ENCODE measurements around the gene DLG2. TPM values are rescaled to one million over a fixed set of nuclear protein-coding genes. Genes with fewer than 3 reads are reported as not detected.

The DLG2 gene
- polyA plus RNA-seq, 2 donors, result 2.6 to 6.7 TPM

- WGBS, 2 donors, result 78 to 85% methylated on average over 2 of the region's 2 CpGs
- H3K4me1 ChIP-seq (ENCODE audit: control insufficient read depth in 2 of 2, insufficient read depth in 2 of 2, low read length in 1 of 2), result no peaks in the 10 kb centered on the region
- H3K36me3 ChIP-seq (ENCODE audit: control insufficient read depth in 2 of 2, insufficient read depth in 2 of 2, low read length in 1 of 2), result no peaks in the 10 kb centered on the region
- H3K4me3 ChIP-seq (ENCODE audit: low read depth in 1 of 2, low read length in 2 of 2), result no peak overlapping the region
- H3K9me3 ChIP-seq (ENCODE audit: control insufficient read depth in 2 of 2, insufficient read depth in 1 of 2, low read depth in 1 of 2, low read length in 1 of 2), result no peaks in the 10 kb centered on the region
- H3K27me3 ChIP-seq (ENCODE audit: control insufficient read depth in 1 of 2, insufficient read depth in 2 of 2, low read length in 2 of 2), result no peaks in the 10 kb centered on the region
- H3K27ac ChIP-seq (ENCODE audit: low read depth in 2 of 2, low read length in 1 of 2), result no peak overlapping the region
Measured at GRCh38 chr11:83557653-83558052, 2069.5 kb downstream of the DLG2 start.

- Histone ChIP-seq H3K27ac (ENCODE audit: low read depth in 2 of 2, low read length in 1 of 2) (no peak overlapping the region), H3K4me1 (ENCODE audit: control insufficient read depth in 2 of 2, insufficient read depth in 2 of 2, low read length in 1 of 2) (no peaks in the 10 kb centered on the region), H3K4me3 (ENCODE audit: low read depth in 1 of 2, low read length in 2 of 2) (no peak overlapping the region), H3K9me3 (ENCODE audit: control insufficient read depth in 2 of 2, insufficient read depth in 1 of 2, low read depth in 1 of 2, low read length in 1 of 2) (no peaks in the 10 kb centered on the region), H3K27me3 (ENCODE audit: control insufficient read depth in 1 of 2, insufficient read depth in 2 of 2, low read length in 2 of 2) (no peaks in the 10 kb centered on the region), H3K36me3 (ENCODE audit: control insufficient read depth in 2 of 2, insufficient read depth in 2 of 2, low read length in 1 of 2) (no peaks in the 10 kb centered on the region)
Measured at GRCh38 chr11:83554876-83555275, 2072.3 kb downstream of the DLG2 start.

DNA sequence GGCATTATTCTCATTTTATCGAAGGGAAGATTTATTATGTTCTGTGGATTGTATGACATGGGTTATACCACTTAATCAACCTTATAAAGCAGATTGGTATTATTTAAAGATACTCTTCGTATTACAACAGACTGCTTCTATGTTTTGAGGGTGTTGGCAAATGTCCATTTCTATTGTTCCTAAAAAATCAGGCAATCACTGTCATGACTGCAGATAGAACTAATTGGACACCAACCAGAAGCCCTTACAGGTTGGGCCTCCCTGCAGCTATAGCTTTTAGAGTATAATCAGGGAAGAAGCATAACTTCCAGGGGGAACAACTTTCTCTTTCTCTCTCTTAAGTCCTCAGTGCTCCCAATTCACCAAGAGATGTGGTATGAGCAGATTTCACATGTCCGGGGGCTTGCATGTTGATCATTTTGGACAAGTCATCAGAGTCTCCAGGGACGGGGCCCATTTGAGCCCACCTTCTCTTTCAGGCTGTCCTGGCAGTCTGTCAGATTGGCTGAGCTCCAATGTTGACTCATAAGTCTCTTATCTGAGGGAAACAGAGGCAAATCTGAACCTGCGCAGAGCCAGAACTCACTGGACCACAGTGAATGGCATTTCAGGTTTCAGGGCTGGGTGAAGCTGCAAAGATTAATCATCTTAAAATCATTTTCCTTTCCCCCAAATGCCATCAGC, 2077.0 kb downstream of the DLG2 start:
- 63 to 79% methylated on average over 5 of the region's 5 CpGs for WGBS, 2 donors
- Histone ChIP-seq H3K4me1 (ENCODE audit: control insufficient read depth in 2 of 2, insufficient read depth in 2 of 2, low read length in 1 of 2) (no peaks in the 10 kb centered on the region), H3K36me3 (ENCODE audit: control insufficient read depth in 2 of 2, insufficient read depth in 2 of 2, low read length in 1 of 2) (no peaks in the 10 kb centered on the region), H3K27me3 (ENCODE audit: control insufficient read depth in 1 of 2, insufficient read depth in 2 of 2, low read length in 2 of 2) (no peaks in the 10 kb centered on the region), H3K27ac (ENCODE audit: low read depth in 2 of 2, low read length in 1 of 2) (no peak overlapping the region), H3K4me3 (ENCODE audit: low read depth in 1 of 2, low read length in 2 of 2) (no peak overlapping the region), H3K9me3 (ENCODE audit: control insufficient read depth in 2 of 2, insufficient read depth in 1 of 2, low read depth in 1 of 2, low read length in 1 of 2) (no peaks in the 10 kb centered on the region)

- Histone ChIP-seq H3K4me1 (ENCODE audit: control insufficient read depth in 2 of 2, insufficient read depth in 2 of 2, low read length in 1 of 2) (no peaks in the 10 kb centered on the region), H3K36me3 (ENCODE audit: control insufficient read depth in 2 of 2, insufficient read depth in 2 of 2, low read length in 1 of 2) (no peaks in the 10 kb centered on the region), H3K9me3 (ENCODE audit: control insufficient read depth in 2 of 2, insufficient read depth in 1 of 2, low read depth in 1 of 2, low read length in 1 of 2) (no peaks in the 10 kb centered on the region), H3K4me3 (ENCODE audit: low read depth in 1 of 2, low read length in 2 of 2) (no peak overlapping the region), H3K27me3 (ENCODE audit: control insufficient read depth in 1 of 2, insufficient read depth in 2 of 2, low read length in 2 of 2) (no peaks in the 10 kb centered on the region), H3K27ac (ENCODE audit: low read depth in 2 of 2, low read length in 1 of 2) (no peak overlapping the region)
- 84 to 86% methylated on average over 3 of the region's 3 CpGs for WGBS, 2 donors
Measured at GRCh38 chr11:83546368-83546767, 2080.8 kb downstream of the DLG2 start.

- no peaks in the 10 kb centered on the region for H3K4me1 ChIP-seq (ENCODE audit: control insufficient read depth in 2 of 2, insufficient read depth in 2 of 2, low read length in 1 of 2)
- no peaks in the 10 kb centered on the region for H3K27me3 ChIP-seq (ENCODE audit: control insufficient read depth in 1 of 2, insufficient read depth in 2 of 2, low read length in 2 of 2)
- 78 to 79% methylated on average over 6 of the region's 6 CpGs for WGBS, 2 donors
- no peaks in the 10 kb centered on the region for H3K36me3 ChIP-seq (ENCODE audit: control insufficient read depth in 2 of 2, insufficient read depth in 2 of 2, low read length in 1 of 2)
- no peak overlapping the region for H3K27ac ChIP-seq (ENCODE audit: low read depth in 2 of 2, low read length in 1 of 2)
- no peak overlapping the region for H3K4me3 ChIP-seq (ENCODE audit: low read depth in 1 of 2, low read length in 2 of 2)
- no peaks in the 10 kb centered on the region for H3K9me3 ChIP-seq (ENCODE audit: control insufficient read depth in 2 of 2, insufficient read depth in 1 of 2, low read depth in 1 of 2, low read length in 1 of 2)
Measured at GRCh38 chr11:83545494-83546260, 2081.5 kb downstream of the DLG2 start.

DNA sequence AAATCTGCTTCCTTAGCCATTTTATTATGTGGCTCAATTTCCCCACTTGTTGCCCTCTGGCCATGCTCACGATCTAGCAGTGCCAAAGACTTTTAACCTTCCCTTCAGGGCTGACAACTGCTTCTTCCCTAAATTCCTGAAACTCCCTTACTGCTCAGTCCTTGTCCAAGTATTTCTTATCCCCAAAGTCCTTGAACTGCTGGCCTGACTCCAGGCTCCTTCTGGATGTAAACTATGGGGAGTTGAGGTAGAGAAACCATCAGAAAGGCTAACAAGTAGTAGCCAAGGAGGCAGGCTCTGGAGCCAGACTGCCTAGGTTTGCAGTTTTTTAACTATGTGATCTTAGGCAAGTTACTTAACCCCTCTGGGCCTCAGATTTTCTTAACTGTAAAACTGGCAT, 2082.3 kb downstream of the DLG2 start:
- WGBS, 2 donors, result 50 to 65% methylated on average over 1 of the region's 1 CpG
- Histone ChIP-seq H3K4me3 (ENCODE audit: low read depth in 1 of 2, low read length in 2 of 2) (no peak overlapping the region), H3K36me3 (ENCODE audit: control insufficient read depth in 2 of 2, insufficient read depth in 2 of 2, low read length in 1 of 2) (no peaks in the 10 kb centered on the region), H3K27me3 (ENCODE audit: control insufficient read depth in 1 of 2, insufficient read depth in 2 of 2, low read length in 2 of 2) (no peaks in the 10 kb centered on the region), H3K9me3 (ENCODE audit: control insufficient read depth in 2 of 2, insufficient read depth in 1 of 2, low read depth in 1 of 2, low read length in 1 of 2) (no peaks in the 10 kb centered on the region), H3K27ac (ENCODE audit: low read depth in 2 of 2, low read length in 1 of 2) (no peak overlapping the region), H3K4me1 (ENCODE audit: control insufficient read depth in 2 of 2, insufficient read depth in 2 of 2, low read length in 1 of 2) (no peaks in the 10 kb centered on the region)

DNA sequence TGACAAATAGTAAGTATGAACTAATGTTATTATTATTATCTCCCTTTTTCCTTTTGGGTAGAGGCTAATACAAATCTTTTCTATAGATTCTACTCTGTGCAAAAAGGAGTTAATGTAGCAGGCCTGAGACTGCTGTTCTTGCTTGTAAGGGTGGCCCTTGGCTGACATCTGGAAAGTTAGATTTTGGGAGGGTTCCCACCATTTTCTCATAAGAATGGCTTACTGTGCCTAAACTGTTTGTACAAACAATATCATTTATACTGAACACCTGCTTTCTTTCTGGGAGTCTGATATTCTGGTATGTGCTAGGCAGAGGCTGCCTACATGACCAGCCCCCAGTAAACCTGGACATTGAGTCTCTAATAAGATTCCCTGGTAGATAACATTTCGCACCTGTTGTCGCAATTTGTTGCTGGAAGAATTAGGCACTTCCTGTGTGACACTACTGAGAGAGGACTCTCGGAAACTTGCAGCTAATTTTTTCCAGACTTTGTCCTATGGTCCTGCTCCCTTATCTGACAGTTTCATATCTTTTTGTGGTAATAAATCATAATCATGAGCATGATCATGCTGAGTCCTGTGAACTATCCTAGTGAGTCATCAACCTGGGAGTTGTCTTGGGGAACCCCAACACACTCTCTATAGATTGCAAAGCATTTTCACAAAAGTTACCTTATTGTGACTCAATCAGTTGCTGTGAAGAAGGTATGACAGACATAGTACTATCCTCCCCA, 2083.3 kb downstream of the DLG2 start:
- H3K27ac ChIP-seq (ENCODE audit: low read depth in 2 of 2, low read length in 1 of 2), result no peak overlapping the region
- 81 to 85% methylated on average over 3 of the region's 3 CpGs for WGBS, 2 donors
- H3K36me3 ChIP-seq (ENCODE audit: control insufficient read depth in 2 of 2, insufficient read depth in 2 of 2, low read length in 1 of 2), result no peaks in the 10 kb centered on the region
- H3K4me3 ChIP-seq (ENCODE audit: low read depth in 1 of 2, low read length in 2 of 2), result no peak overlapping the region
- H3K27me3 ChIP-seq (ENCODE audit: control insufficient read depth in 1 of 2, insufficient read depth in 2 of 2, low read length in 2 of 2), result no peaks in the 10 kb centered on the region
- H3K9me3 ChIP-seq (ENCODE audit: control insufficient read depth in 2 of 2, insufficient read depth in 1 of 2, low read depth in 1 of 2, low read length in 1 of 2), result no peaks in the 10 kb centered on the region
- H3K4me1 ChIP-seq (ENCODE audit: control insufficient read depth in 2 of 2, insufficient read depth in 2 of 2, low read length in 1 of 2), result no peaks in the 10 kb centered on the region

DNA sequence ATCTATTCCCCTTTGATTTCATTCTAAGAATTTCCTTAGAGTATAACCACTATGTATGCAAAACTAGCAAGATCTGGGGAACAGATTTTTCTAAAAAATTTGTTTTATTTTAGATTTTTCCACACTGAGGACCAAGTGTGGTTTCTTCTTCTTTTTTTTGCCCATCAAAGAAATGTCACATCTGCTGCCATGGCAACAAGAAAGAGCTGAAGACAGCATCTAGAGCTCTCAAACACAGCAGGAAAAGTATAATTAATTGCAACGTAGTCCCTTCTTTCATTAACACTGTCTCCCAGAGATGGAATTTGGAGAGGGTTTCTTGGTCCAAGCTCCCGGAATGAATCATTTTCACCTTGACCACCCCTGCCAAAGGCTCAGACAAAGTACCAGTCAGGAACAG, 2084.3 kb downstream of the DLG2 start:
- 77 to 86% methylated on average over 2 of the region's 2 CpGs for WGBS, 2 donors
- Histone ChIP-seq H3K27ac (ENCODE audit: low read depth in 2 of 2, low read length in 1 of 2) (no peak overlapping the region), H3K9me3 (ENCODE audit: control insufficient read depth in 2 of 2, insufficient read depth in 1 of 2, low read depth in 1 of 2, low read length in 1 of 2) (no peaks in the 10 kb centered on the region)

DNA sequence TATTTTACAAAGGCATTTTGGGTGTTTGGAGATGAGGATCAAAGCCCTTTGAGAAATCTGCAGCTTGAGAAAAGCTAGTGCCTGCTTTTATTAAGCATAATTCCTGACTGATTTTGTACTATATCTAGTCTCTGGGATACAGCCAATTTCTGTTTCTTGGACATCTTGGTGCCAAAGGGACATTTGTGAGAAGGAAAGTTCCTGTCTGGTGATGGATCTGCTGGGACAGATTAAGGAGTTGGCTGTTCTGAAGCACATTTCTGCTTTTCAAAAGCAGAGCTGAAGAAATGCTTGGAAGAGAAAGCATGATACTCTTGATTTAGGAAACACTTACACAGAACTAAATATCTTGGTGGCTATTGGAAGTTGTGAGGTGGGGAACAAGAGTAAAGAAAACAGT, 2086.4 kb downstream of the DLG2 start:
- Histone ChIP-seq H3K9me3 (ENCODE audit: control insufficient read depth in 2 of 2, insufficient read depth in 1 of 2, low read depth in 1 of 2, low read length in 1 of 2) (no peaks in the 10 kb centered on the region), H3K36me3 (ENCODE audit: control insufficient read depth in 2 of 2, insufficient read depth in 2 of 2, low read length in 1 of 2) (no peaks in the 10 kb centered on the region), H3K4me3 (ENCODE audit: low read depth in 1 of 2, low read length in 2 of 2) (no peak overlapping the region), H3K4me1 (ENCODE audit: control insufficient read depth in 2 of 2, insufficient read depth in 2 of 2, low read length in 1 of 2) (no peaks in the 10 kb centered on the region), H3K27ac (ENCODE audit: low read depth in 2 of 2, low read length in 1 of 2) (no peak overlapping the region), H3K27me3 (ENCODE audit: control insufficient read depth in 1 of 2, insufficient read depth in 2 of 2, low read length in 2 of 2) (no peaks in the 10 kb centered on the region)

More for the DNA sequence above, 2084.3 kb downstream of the DLG2 start:
- Histone ChIP-seq H3K4me3 (ENCODE audit: low read depth in 1 of 2, low read length in 2 of 2) (no peak overlapping the region), H3K4me1 (ENCODE audit: control insufficient read depth in 2 of 2, insufficient read depth in 2 of 2, low read length in 1 of 2) (no peaks in the 10 kb centered on the region), H3K36me3 (ENCODE audit: control insufficient read depth in 2 of 2, insufficient read depth in 2 of 2, low read length in 1 of 2) (no peaks in the 10 kb centered on the region), H3K27me3 (ENCODE audit: control insufficient read depth in 1 of 2, insufficient read depth in 2 of 2, low read length in 2 of 2) (no peaks in the 10 kb centered on the region)
